OCI-LY1 (cell line): ENCODE data around the gene VWC2.

Experiments
- H2AFZ ChIP-seq: fragments of 200-600 bp; sonication (generic), shearing (Covaris generic); 2 replicates; pipeline ENCODE4 v1.6.0; 2014; ENCODE audit warnings: antibody characterized with exemption, mild to moderate bottlenecking, low read length
- H3F3A ChIP-seq: fragments of 200-600 bp; sonication (generic), shearing (Covaris generic); 2 replicates; pipeline ENCODE4 v1.6.0; 2014; ENCODE audit warnings: mild to moderate bottlenecking, antibody characterized with exemption, low read length, moderate library complexity; ENCODE audit not compliant: insufficient read depth
- H3K27ac ChIP-seq: fragments of 200-600 bp; sonication (generic); 2 replicates; pipeline ENCODE4 v1.5.1; 2014; ENCODE audit warnings: low read length, mixed run types, mild to moderate bottlenecking, low read depth; ENCODE audit not compliant: poor library complexity, severe bottlenecking
- H3K27me3 ChIP-seq: fragments of 200-600 bp; sonication (generic); 2 replicates; pipeline ENCODE4 v1.6.0; 2014; ENCODE audit warnings: antibody characterized with exemption, mild to moderate bottlenecking, low read length, moderate library complexity; ENCODE audit not compliant: insufficient read depth
- H3K36me3 ChIP-seq: fragments of 200-600 bp; sonication (generic); 2 replicates; pipeline ENCODE4 v1.6.1; 2014; ENCODE audit warnings: mild to moderate bottlenecking, antibody characterized with exemption, low read length, moderate library complexity, mixed read lengths; ENCODE audit not compliant: insufficient read depth
- H3K4me1 ChIP-seq: fragments of 200-600 bp; sonication (generic); 2 replicates; pipeline ENCODE4 v1.5.1; 2014; ENCODE audit warnings: mild to moderate bottlenecking, low read length, moderate library complexity; ENCODE audit not compliant: insufficient read depth, severe bottlenecking
- H3K4me2 ChIP-seq: fragments of 200-600 bp; sonication (generic), shearing (Covaris generic); 2 replicates; pipeline ENCODE4 v1.6.1; 2014; ENCODE audit warnings: low read length
- H3K4me3 ChIP-seq: fragments of 200-600 bp; sonication (generic); 2 replicates; pipeline ENCODE4 v1.5.1; 2014; ENCODE audit warnings: low read length, low read depth, mild to moderate bottlenecking, mixed read lengths; ENCODE audit not compliant: poor library complexity, severe bottlenecking
- H3K79me2 ChIP-seq: fragments of 200-600 bp; shearing (Covaris generic); 2 replicates; pipeline ENCODE4 v1.6.1; 2016; ENCODE audit warnings: mixed run types, low read length, mixed read lengths; ENCODE audit not compliant: insufficient read depth
- H3K9ac ChIP-seq: fragments of 200-600 bp; sonication (generic), shearing (Covaris generic); 2 replicates; pipeline ENCODE4 v1.6.1; 2014; ENCODE audit warnings: mild to moderate bottlenecking, low read length, mixed read lengths
- H3K9me2 ChIP-seq: fragments of 200-600 bp; sonication (generic), shearing (Covaris generic); 2 replicates; pipeline ENCODE4 v1.6.1; 2014; ENCODE audit warnings: low read depth, mild to moderate bottlenecking, low read length, mixed read lengths
- H3K9me3 ChIP-seq: fragments of 200-600 bp; shearing (Covaris generic); 2 replicates; pipeline ENCODE4 v1.6.1; 2014; ENCODE audit warnings: low read length, mixed read lengths
- H4K20me1 ChIP-seq: fragments of 200-600 bp; sonication (generic), shearing (Covaris generic); 2 replicates; pipeline ENCODE4 v1.6.0; 2016; ENCODE audit warnings: mild to moderate bottlenecking, low read length; ENCODE audit not compliant: insufficient read depth
- CTCF ChIP-seq: fragments of 200-600 bp; sonication (generic), shearing (Covaris generic); IDR thresholded peaks from 2 replicates; pipeline ENCODE4 v1.5.1; 2017; ENCODE audit warnings: mild to moderate bottlenecking, antibody characterized with exemption, low read length, moderate library complexity, mixed read lengths
- EZH2 ChIP-seq: fragments of 200-600 bp; sonication (generic), shearing (Covaris generic); IDR thresholded peaks from 2 replicates; pipeline ENCODE4 v1.8.0; 2017; ENCODE audit warnings: borderline replicate concordance, mixed run types, mild to moderate bottlenecking, antibody characterized with exemption, low read length, moderate library complexity, mixed read lengths

Gene VWC2

GRCh38 chr7:49821181-49821580 is 47.7 kb downstream of the VWC2 start:
- H3K4me2 ChIP-seq, result no peak overlapping the region
- no peaks in the 10 kb centered on the region for H4K20me1 ChIP-seq

GRCh38 chr7:49822856-49823255 is 49.4 kb downstream of the VWC2 start:
- Histone ChIP-seq H3K36me3 (no peaks in the 10 kb centered on the region), H3K79me2 (no peaks in the 10 kb centered on the region), H3K9me2 (no peaks in the 10 kb centered on the region), H3K27me3 (no peaks in the 10 kb centered on the region), H3K4me2 (no peak overlapping the region), H4K20me1 (no peaks in the 10 kb centered on the region), H3K27ac (no peak overlapping the region), H3K9ac (no peak overlapping the region), H3F3A (no peaks in the 10 kb centered on the region), H3K9me3 (no peaks in the 10 kb centered on the region), H2AFZ (no peak overlapping the region), H3K4me3 (no peak overlapping the region), H3K4me1 (no peaks in the 10 kb centered on the region)
- TF ChIP-seq EZH2 (no peak), CTCF (no peak)

More at GRCh38 chr7:49821181-49821580, 47.7 kb downstream of the VWC2 start:
- Histone ChIP-seq H3K27ac (no peak overlapping the region), H3K9me3 (no peaks in the 10 kb centered on the region), H2AFZ (no peak overlapping the region), H3K27me3 (no peaks in the 10 kb centered on the region), H3K4me1 (no peaks in the 10 kb centered on the region), H3K9ac (no peak overlapping the region), H3K79me2 (no peaks in the 10 kb centered on the region), H3K9me2 (no peaks in the 10 kb centered on the region), H3K4me3 (no peak overlapping the region), H3F3A (no peaks in the 10 kb centered on the region), H3K36me3 (no peaks in the 10 kb centered on the region)
- TF ChIP-seq CTCF (no peak), EZH2 (no peak)

DNA sequence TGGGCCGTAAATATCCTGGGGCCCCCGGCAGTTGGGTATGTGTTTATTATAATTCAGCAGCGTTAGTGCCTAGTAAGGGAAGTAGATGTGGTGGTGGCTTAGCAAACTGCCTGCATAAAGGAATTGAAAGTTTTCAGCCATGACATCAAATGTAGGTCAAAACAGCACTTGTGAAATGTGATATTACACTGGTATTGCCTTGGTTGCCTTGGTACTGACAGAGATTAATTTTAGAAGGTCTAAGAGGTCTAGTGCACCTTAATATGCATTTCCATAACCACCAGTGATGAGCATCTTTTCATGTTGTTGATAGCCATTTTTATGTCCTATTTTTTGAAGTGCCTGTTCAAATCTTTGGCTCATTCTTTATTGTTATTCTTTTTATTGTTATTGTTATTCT is 50.1 kb downstream of the VWC2 start:
- Histone ChIP-seq H3K4me1 (no peaks in the 10 kb centered on the region), H3K27ac (no peak overlapping the region), H2AFZ (no peak overlapping the region), H3K27me3 (no peaks in the 10 kb centered on the region), H4K20me1 (no peaks in the 10 kb centered on the region), H3K9me3 (no peaks in the 10 kb centered on the region), H3K9ac (no peak overlapping the region), H3K4me2 (no peak overlapping the region), H3K4me3 (no peak overlapping the region), H3K9me2 (no peaks in the 10 kb centered on the region), H3K36me3 (no peaks in the 10 kb centered on the region), H3F3A (no peaks in the 10 kb centered on the region), H3K79me2 (no peaks in the 10 kb centered on the region)
- TF ChIP-seq EZH2 (no peak), CTCF (no peak)
